Testis (tissue), 3 donors: Measurements from ENCODE around the gene THEMIS. TPM values are rescaled to one million over a fixed set of nuclear protein-coding genes. Genes with fewer than 3 reads are reported as not detected.
"Not testable (repeated sequence)": the region's sequence is repeated elsewhere in the genome, so short reads cannot be mapped to it uniquely, and the experiment has no call there.

Source experiments
- DNase-seq: peaks from one replicate; pipeline ENCODE4 v3.0.0-alpha.2; 2019
- H3K27ac ChIP-seq, 2 donors: fragments of 200-600 bp; sonication (generic); one replicate each; pipeline ENCODE4 v1.5.1; 2019
- H3K27me3 ChIP-seq: fragments of 200-600 bp; sonication (generic); one replicate; pipeline ENCODE4 v1.5.1; 2019
- H3K36me3 ChIP-seq: fragments of 200-600 bp; sonication (generic); one replicate; pipeline ENCODE4 v1.5.1; 2017; ENCODE audit warnings: low read depth; ENCODE audit errors: missing control alignments
- H3K4me1 ChIP-seq: fragments of 200-600 bp; sonication (generic); one replicate; pipeline ENCODE4 v1.5.1; 2019
- H3K4me3 ChIP-seq, 2 donors: fragments of 200-600 bp; sonication (generic); one replicate each; pipeline ENCODE4 v1.5.1; 2017 to 2019
- H3K9me3 ChIP-seq: fragments of 200-600 bp; sonication (generic); one replicate; pipeline ENCODE4 v1.5.1; 2017
- CTCF ChIP-seq, 3 experiments: fragments of 450-650 bp in 2 of 3; fragments of 200-600 bp in 1 of 3; sonication (generic) in 1 of 3; IDR thresholded peaks; one replicate each; pipeline ENCODE4 v1.5.1; 2016 to 2019; ENCODE audit warnings: antibody characterized with exemption in 3 of 3, mild to moderate bottlenecking in 2 of 3, moderate library complexity in 1 of 3
- POLR2A ChIP-seq: fragments of 450-650 bp; IDR thresholded peaks from one replicate; pipeline ENCODE4 v1.6.1; 2017; ENCODE audit warnings: antibody characterized with exemption, mild to moderate bottlenecking, moderate library complexity
- WGBS, 2 donors: methylation state at CpG; one replicate each; pipeline ENCODE4 v1.1.5; 2018; 5-methylcytosine and 5-hydroxymethylcytosine counted together
- intact Hi-C: fragments of 100-400 bp; cut with DNase I; formaldehyde crosslinking; loops from one replicate; pipeline ENCODE4 v1.15.1; 2023; ENCODE audit warnings: low total_unique reads
- polyA plus RNA-seq: library from polyadenylated mRNA; stranded (reverse); fragments of 350-450 nt; fragmentation: Illumina TruSeq; extraction: RNeasy Lipid Tissue Mini Kit (QIAGEN cat#74804); gene quantifications from one replicate; pipeline ENCODE4 v1.2.3, GENCODE V29; 2014; ENCODE audit warnings: low read depth, low replicate concordance; ENCODE audit not compliant: insufficient read depth
- small RNA-seq, 2 donors: library from RNA; depleted of rRNA; stranded (forward); fragments of <200 nt; gene quantifications; one replicate each; pipeline ENCODE3, GENCODE V24; 2016
- total RNA-seq, 2 donors: library from RNA; depleted of rRNA; stranded (reverse); fragments of >200 nt; gene quantifications; one replicate each; pipeline ENCODE4 v1.2.3, GENCODE V29; 2016

Gene THEMIS
- total and polyA plus RNA-seq, 3 donors from 2014 or later = 0.36 to 2.1 (median 0.62) TPM

GRCh38 chr6:127690588-127690987 is 210.3 kb downstream of the THEMIS start:
- no peaks in the 10 kb centered on the region for H3K9me3 ChIP-seq
- no peaks in the 10 kb centered on the region for H3K27me3 ChIP-seq
- no peaks in the 10 kb centered on the region for H3K36me3 ChIP-seq
- TF ChIP-seq POLR2A (no peak), CTCF (IDR thresholded peaks at IDR 0.05) (no peak)
- no peak overlapping the region for H3K4me3 ChIP-seq
- DNase-seq = no peak
- no peaks in the 10 kb centered on the region for H3K4me1 ChIP-seq
- intact Hi-C loops = no loop called here
- no peak overlapping the region for H3K27ac ChIP-seq

GRCh38 chr6:127690092-127690491 is 210.8 kb downstream of the THEMIS start:
- Histone ChIP-seq H3K36me3 (no peaks in the 10 kb centered on the region), H3K27me3 (no peaks in the 10 kb centered on the region), H3K27ac (no peak overlapping the region), H3K4me1 (no peaks in the 10 kb centered on the region), H3K9me3 (no peaks in the 10 kb centered on the region), H3K4me3 (no peak overlapping the region)
- no peak for DNase-seq
- intact Hi-C loops = no loop called here
- TF ChIP-seq POLR2A = no peak
- no peak for TF ChIP-seq CTCF (IDR thresholded peaks at IDR 0.05)

GRCh38 chr6:127687490-127687889 is 213.4 kb downstream of the THEMIS start:
- H3K4me1 ChIP-seq, H3K27ac ChIP-seq, H3K9me3 ChIP-seq, H3K4me3 ChIP-seq, H3K36me3 ChIP-seq, DNase-seq, intact Hi-C loops, H3K27me3 ChIP-seq: not testable (repeated sequence)
- 87 to 96% methylated on average over 3 of the region's 3 CpGs for WGBS, 2 donors

- Histone ChIP-seq H3K36me3 (no peaks in the 10 kb centered on the region), H3K9me3 (no peaks in the 10 kb centered on the region), H3K27ac (no peak overlapping the region), H3K4me1 (no peaks in the 10 kb centered on the region), H3K27me3 (no peaks in the 10 kb centered on the region), H3K4me3 (no peak overlapping the region)
- TF ChIP-seq POLR2A (no peak), CTCF (IDR thresholded peaks at IDR 0.05) (no peak)
- DNase-seq = no peak
- intact Hi-C loops = no loop called here
These were observed 214.8 kb downstream of the THEMIS start for GRCh38 chr6:127686084-127686483.

- 81 to 86% methylated on average over 1 of the region's 1 CpG for WGBS, 2 donors
- TF ChIP-seq CTCF (IDR thresholded peaks at IDR 0.05) = no peak
- no peak for TF ChIP-seq POLR2A
- H3K9me3 ChIP-seq = no peaks in the 10 kb centered on the region
- no peak overlapping the region for H3K4me3 ChIP-seq
- H3K27me3 ChIP-seq = no peaks in the 10 kb centered on the region
- no peaks in the 10 kb centered on the region for H3K36me3 ChIP-seq
- H3K27ac ChIP-seq = no peak overlapping the region
- no peaks in the 10 kb centered on the region for H3K4me1 ChIP-seq
- intact Hi-C loops = no loop called here
- DNase-seq = no peak
These were observed 216.4 kb downstream of the THEMIS start for GRCh38 chr6:127684501-127684900.

Small RNA genes within 50 kb of the gene (small RNA-seq; reads per million reads assigned to genes)
- gene MRPS17P5 = 0 reads per million in 2 donors
